Stimulated activated CD8-positive, alpha-beta memory T cell treated with anti-CD3 and anti-CD28 coated beads, Interleukin-12 subunit alpha, Interleukin-12 subunit beta, amount 100 ng/mL, for 1 hour (primary cell): Measurements from ENCODE around the gene PTP4A2.

Experiments
- DNase-seq: peaks from one replicate; pipeline ENCODE4 v3.0.0-alpha.2; 2020; ENCODE audit warnings: low read depth

The PTP4A2 gene

DNA sequence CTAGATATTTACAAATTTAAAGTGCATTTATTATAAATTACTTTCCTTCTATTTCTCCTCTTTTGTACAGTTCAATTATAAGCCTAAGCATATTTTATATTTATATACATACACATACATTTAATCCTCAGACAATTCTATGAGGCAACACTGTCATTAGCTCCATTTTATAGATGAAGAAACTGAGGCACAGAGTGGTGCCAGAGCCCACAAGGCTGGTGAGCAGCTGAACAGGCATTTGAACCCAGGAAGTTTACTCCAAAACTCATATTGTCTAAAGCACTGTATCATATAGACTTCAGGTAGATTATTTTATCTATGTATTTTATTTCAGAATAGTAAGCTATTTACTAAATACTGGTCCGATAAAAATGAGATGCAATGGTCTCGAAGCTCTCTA lies 52.3 kb downstream of the PTP4A2 start:
- no peak for DNase-seq

- DNase-seq: no peak
These were observed 54.7 kb downstream of the PTP4A2 start for GRCh38 chr1:31883357-31883942.

GRCh38 chr1:31881688-31882000 lies 56.5 kb downstream of the PTP4A2 start:
- no peak for DNase-seq

- DNase-seq: no peak
These were observed 57.0 kb downstream of the PTP4A2 start for GRCh38 chr1:31880957-31881687.

DNA sequence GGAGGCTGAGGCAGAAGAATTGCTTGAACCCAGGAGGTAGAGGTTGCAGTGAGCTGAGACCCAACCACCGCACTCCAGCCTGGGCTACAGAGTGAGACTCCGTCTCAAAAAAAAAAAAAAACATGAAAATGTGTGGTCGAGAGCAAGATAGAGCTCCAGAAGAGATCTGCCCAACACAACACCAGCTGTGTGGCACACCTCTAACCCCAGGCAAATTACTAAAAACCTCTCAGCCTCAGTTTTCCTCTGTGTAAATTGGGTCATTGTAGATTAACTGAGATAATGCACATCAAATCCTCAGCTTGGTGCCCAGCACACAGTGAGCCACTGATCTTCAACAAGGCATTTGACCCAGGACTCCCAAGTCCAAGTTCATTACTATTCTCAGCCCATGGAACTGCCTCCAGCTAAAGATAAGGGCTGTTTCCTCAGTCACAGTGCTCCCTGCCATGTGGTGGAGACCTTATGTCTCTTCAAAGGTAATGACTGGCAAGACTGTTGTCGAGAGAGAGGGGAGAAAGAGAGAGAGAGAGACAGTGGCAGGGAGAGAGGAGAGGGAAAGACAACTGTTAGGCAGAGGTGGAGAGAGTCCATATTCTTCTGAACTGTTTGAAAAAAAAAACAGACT lies 58.1 kb downstream of the PTP4A2 start:
- DNase-seq: no peak

DNA sequence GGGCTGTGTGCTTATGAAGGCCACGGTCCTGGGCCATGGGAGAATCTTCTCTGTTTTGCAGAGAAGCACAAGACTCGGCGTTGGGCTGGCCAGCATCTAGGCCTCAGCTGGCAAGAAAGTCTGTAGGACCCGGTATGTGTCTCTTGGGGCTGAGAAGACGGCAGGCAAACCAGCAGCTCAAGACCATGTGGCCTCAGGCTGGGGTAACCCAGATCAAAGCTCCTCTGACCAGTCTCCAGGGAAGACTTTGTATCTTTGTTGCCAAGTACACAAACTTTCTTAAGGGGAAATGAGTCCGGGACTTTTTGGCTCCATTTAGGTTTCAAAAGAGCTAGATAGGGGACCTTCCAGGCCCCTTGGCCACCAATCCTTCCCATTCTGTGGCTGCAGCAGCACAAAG lies 60.1 kb downstream of the PTP4A2 start:
- DNase-seq: no peak

- DNase-seq: no peak
These were observed 60.6 kb downstream of the PTP4A2 start for GRCh38 chr1:31877544-31877943.

GRCh38 chr1:31875636-31876236 lies 62.4 kb downstream of the PTP4A2 start:
- DNase-seq: no peak

DNA sequence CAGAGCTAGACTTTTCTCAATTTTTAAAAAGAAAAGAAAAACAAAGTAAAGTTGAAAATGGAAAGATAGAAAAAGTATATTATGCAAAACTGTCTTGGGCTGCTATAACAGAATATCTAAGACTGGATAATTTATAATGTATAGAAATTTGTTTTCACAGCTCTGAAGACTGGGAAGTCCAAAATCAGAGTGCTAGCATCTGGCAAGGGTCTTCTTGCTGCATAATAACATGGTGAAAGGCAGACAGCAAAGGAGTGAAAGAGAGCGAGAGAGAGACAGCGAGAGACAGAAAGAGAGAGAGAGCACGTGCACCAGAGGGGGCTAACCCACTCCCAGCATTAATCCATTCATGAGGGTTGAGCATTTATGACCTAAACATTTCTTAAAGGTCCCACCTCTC lies 63.2 kb downstream of the PTP4A2 start:
- DNase-seq: no peak

DNA sequence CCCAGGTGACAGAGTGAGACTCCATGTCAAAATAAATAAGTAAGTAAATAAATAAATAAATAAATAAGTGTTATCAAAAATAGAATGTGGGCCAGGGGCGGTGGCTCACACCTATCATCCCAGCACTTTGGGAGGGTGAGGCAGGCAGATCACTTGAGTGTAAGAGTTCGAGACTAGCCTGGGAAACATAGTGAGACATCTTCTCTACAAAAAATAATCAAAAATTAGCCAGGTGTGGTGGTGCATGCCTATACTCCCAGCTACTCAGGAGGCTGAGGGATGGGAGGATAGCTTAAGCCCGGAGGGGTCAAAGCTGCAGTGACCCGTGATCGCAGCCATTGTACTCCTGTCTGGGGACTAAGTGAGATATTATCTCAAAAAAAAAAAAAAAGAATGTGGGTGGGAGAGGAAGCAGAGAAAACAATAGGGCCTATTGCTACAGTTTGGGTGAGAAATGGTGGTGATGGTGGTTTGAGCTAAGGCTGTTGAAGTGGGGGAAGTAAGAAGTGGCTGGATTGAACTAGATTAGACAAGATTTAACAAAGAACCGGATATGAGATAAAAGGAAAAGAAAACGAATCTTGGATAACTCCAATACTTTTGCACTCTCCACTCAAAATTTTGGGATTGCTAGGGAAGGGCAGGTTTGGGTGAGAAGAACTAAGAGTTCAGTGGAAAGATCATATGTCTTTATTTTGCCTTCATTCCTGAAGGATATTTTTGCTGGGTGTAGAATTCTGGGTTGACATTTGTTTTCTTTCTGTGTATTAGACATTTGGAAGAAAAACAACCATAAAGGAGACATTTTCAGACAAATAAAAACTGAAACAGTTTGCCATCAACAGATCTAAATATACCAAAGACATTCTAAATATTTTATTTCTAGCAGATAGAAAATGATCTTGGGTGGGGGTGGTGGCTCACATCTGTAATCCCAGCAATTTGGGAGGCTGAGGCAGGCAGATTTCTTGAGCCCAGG lies 65.2 kb downstream of the PTP4A2 start:
- no peak for DNase-seq

GRCh38 chr1:31871703-31872102 lies 66.5 kb downstream of the PTP4A2 start:
- no peak for DNase-seq

GRCh38 chr1:31870086-31870736 lies 68.0 kb downstream of the PTP4A2 start:
- no peak for DNase-seq

GRCh38 chr1:31869449-31869848 lies 68.7 kb downstream of the PTP4A2 start:
- DNase-seq: no peak

GRCh38 chr1:31868862-31869261 lies 69.3 kb downstream of the PTP4A2 start:
- no peak for DNase-seq

GRCh38 chr1:31867546-31867945 lies 70.6 kb downstream of the PTP4A2 start:
- no peak for DNase-seq

- DNase-seq: no peak
These were observed 71.6 kb downstream of the PTP4A2 start for GRCh38 chr1:31866450-31867032.

GRCh38 chr1:31865728-31866449 lies 72.3 kb downstream of the PTP4A2 start:
- no peak for DNase-seq

DNA sequence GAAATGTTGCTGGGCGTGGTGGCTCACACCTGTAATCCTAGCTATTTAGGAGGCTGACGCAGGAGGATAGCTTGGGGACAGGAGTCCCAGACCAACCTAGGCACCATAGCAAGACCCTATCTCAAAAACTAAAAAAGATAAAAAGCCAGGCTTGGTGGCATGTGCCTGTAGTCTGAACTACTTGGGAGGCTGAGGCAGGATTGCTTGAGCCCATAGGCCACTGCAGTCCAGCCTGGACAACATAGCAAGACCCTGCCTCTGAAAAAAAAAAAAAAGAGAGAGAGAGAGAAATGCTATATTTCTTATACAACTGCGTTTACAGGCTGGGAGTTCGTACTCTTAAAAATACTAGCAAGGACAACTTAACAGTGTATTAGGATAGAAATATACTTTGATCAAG lies 76.1 kb downstream of the PTP4A2 start:
- no peak for DNase-seq

GRCh38 chr1:31861346-31861745 lies 76.8 kb downstream of the PTP4A2 start:
- no peak for DNase-seq

DNA sequence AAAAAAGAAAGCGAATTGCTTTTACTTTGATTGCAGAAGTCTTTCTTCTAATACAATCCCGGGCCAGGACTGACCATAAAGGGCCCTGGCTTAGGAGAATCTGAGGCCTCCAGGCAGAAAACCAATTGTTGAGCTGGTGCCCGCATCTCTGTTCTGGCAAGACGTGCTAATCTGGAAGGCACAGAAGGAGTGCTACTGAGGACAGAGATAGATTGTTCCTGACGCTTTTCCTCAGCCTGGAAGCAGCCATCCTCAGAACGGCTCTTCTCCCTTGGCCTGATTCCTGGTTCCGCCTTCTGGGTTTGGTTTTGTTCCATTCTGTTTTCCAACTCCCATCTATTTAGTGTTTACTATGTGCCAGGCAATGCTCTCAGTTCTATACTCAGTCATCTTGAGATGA lies 77.6 kb downstream of the PTP4A2 start:
- no peak for DNase-seq

DNA sequence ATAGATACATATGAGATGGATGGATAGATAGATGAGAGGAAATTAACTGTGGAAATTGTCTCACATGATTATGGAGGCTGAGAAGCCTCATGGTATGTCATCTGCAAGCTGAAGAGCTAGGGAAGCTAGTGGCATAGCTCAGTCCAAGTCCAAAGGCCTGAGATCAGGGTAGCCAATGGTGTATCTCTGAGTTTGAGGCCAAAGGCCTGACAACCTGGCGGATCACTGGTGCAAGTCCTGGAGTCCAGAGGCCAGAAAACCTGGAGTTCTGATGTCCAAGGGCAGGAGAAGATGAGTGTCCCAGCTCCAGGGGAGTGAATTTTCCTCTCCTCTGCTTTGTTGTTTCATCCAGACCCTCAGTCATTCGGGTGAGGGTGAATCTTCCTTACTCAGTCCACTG lies 78.4 kb downstream of the PTP4A2 start:
- no peak for DNase-seq
